H1 (cell line): Measurements from ENCODE around the gene KRTAP29-1. TPM values are rescaled to one million over a fixed set of nuclear protein-coding genes. Genes with fewer than 3 reads are reported as not detected.

Source experiments
- CTCF ChIA-PET: fragments of 300-600 bp; sonication (Branson Sonifier 250); formaldehyde crosslinking; loops from one replicate; lab custom pipeline; 2021; ENCODE audit not compliant: partially characterized antibody; lab: Charles Lee
- POLR2A ChIA-PET: fragments of 300-600 bp; sonication (Branson Sonifier 250); formaldehyde crosslinking; loops from one replicate; lab custom pipeline; 2021; ENCODE audit warnings: inconsistent platforms; ENCODE audit not compliant: partially characterized antibody; lab: Charles Lee
- DNase-seq, 2 experiments: peaks; one replicate each; pipeline versions ENCODE4 v3.0.0 to v3.0.0-alpha.2; 2010 to 2022; ENCODE audit warnings: low spot score in 2 of 2, low read depth in 1 of 2, mixed read lengths in 1 of 2
- FAIRE-seq: peaks from 2 replicates; lab custom pipeline; 2011; peaks lifted over from hg19 to GRCh38; lab: Jason Lieb, UNC
- H2AFZ ChIP-seq: 2 replicates; pipeline ENCODE4 v1.8.1; 2012; ENCODE audit warnings: low read length, inconsistent platforms
- H2AK5ac ChIP-seq: 2 replicates; pipeline ENCODE4 v1.6.1; 2013; ENCODE audit warnings: low read depth, low read length
- H2BK120ac ChIP-seq: replicated peaks from 2 replicates; pipeline ENCODE3; 2013; ENCODE audit warnings: low read depth, low read length, inconsistent platforms
- H2BK12ac ChIP-seq: 2 replicates; pipeline ENCODE4 v1.6.1; 2013; ENCODE audit warnings: low read depth, low read length
- H2BK15ac ChIP-seq: 2 replicates; pipeline ENCODE4 v1.6.1; 2013; ENCODE audit warnings: low read length
- H2BK20ac ChIP-seq: 2 replicates; pipeline ENCODE4 v1.6.1; 2013; ENCODE audit warnings: low read length
- H2BK5ac ChIP-seq: 2 replicates; pipeline ENCODE4 v1.6.1; 2013; ENCODE audit warnings: low read depth, low read length
- H3K14ac ChIP-seq: 2 replicates; pipeline ENCODE4 v1.6.1; 2013; ENCODE audit warnings: inconsistent platforms; ENCODE audit not compliant: insufficient read length
- H3K18ac ChIP-seq: 2 replicates; pipeline ENCODE4 v1.6.1; 2013; ENCODE audit warnings: low read length; ENCODE audit errors: extremely low read depth
- H3K23ac ChIP-seq: 2 replicates; pipeline ENCODE4 v1.6.1; 2013; ENCODE audit warnings: inconsistent platforms; ENCODE audit not compliant: insufficient read length
- H3K23me2 ChIP-seq: 2 replicates; pipeline ENCODE4 v1.6.1; 2013; ENCODE audit warnings: low read depth, low read length
- H3K27ac ChIP-seq: 2 replicates; pipeline ENCODE4 v1.6.1; 2011; ENCODE audit warnings: low read depth, low read length, inconsistent platforms
- H3K27me3 ChIP-seq, 4 experiments: replicated peaks in 1 of 4; 1 replicate in 1 of 4; 2 replicates in 3 of 4; pipeline versions ENCODE4 v1.6.1 to v1.8.1; 2011 to 2013; ENCODE audit warnings: low read length in 3 of 4, mild to moderate bottlenecking in 3 of 4, inconsistent platforms in 2 of 4, mixed read lengths in 2 of 4, moderate library complexity in 1 of 4; ENCODE audit not compliant: control insufficient read depth in 3 of 4, insufficient read depth in 3 of 4; ENCODE audit errors: extremely low read depth in 1 of 4
- H3K36me3 ChIP-seq, 4 experiments: 2 replicates each; pipeline versions ENCODE4 v1.6.1 to v1.8.1; 2011 to 2013; ENCODE audit warnings: mild to moderate bottlenecking in 4 of 4, low read length in 3 of 4, moderate library complexity in 2 of 4, control low read depth in 1 of 4, inconsistent platforms in 1 of 4; ENCODE audit not compliant: insufficient read depth in 4 of 4, control insufficient read depth in 2 of 4
- H3K4ac ChIP-seq: replicated peaks from 2 replicates; pipeline ENCODE3; 2013; ENCODE audit warnings: low read length, low read depth, mixed read lengths, inconsistent platforms; ENCODE audit not compliant: insufficient read length
- H3K4me1 ChIP-seq, 4 experiments: replicated peaks in 1 of 4; 1 replicate in 1 of 4; 2 replicates in 3 of 4; pipeline versions ENCODE4 v1.6.1 to v1.8.1; 2011 to 2013; ENCODE audit warnings: low read length in 3 of 4, inconsistent platforms in 2 of 4, mixed read lengths in 1 of 4; ENCODE audit not compliant: insufficient read depth in 4 of 4, control insufficient read depth in 3 of 4
- H3K4me2 ChIP-seq, 2 experiments: 2 replicates each; pipeline versions ENCODE4 v1.6.1 to v1.8.1; 2011 to 2013; ENCODE audit warnings: low read depth in 2 of 2, low read length in 2 of 2, control low read depth in 1 of 2, inconsistent platforms in 1 of 2, mild to moderate bottlenecking in 1 of 2; ENCODE audit not compliant: insufficient read depth in 1 of 2
- H3K4me3 ChIP-seq, 4 experiments: fragments of 200-600, 300-600 bp in 1 of 4; sonication (generic), shearing (Covaris generic), sonication (Bioruptor Twin) in 1 of 4; 2 replicates each; pipeline versions ENCODE4 v1.5.1 to v1.8.1; 2011 to 2016; ENCODE audit warnings: low read length in 4 of 4, low read depth in 3 of 4, control low read depth in 2 of 4, inconsistent platforms in 2 of 4, mild to moderate bottlenecking in 2 of 4, mixed read lengths in 1 of 4, moderate library complexity in 1 of 4; ENCODE audit not compliant: insufficient read depth in 2 of 4; ENCODE audit errors: extremely low read depth in 1 of 4
- H3K56ac ChIP-seq: replicated peaks from 2 replicates; pipeline ENCODE3; 2013; ENCODE audit warnings: low read depth, mild to moderate bottlenecking, mixed read lengths, low read length, inconsistent platforms; ENCODE audit not compliant: insufficient read length
- H3K79me1 ChIP-seq: 2 replicates; pipeline ENCODE4 v1.6.1; 2013; ENCODE audit warnings: low read depth, low read length, control low read depth
- H3K79me2 ChIP-seq, 2 experiments: 2 replicates each; pipeline versions ENCODE4 v1.6.1 to v1.8.1; 2012 to 2013; ENCODE audit warnings: low read length in 2 of 2, mild to moderate bottlenecking in 2 of 2, inconsistent platforms in 1 of 2; ENCODE audit not compliant: insufficient read depth in 2 of 2, control insufficient read depth in 1 of 2
- H3K9ac ChIP-seq, 4 experiments: replicated peaks in 1 of 4; 1 replicate in 1 of 4; 2 replicates in 3 of 4; pipeline versions ENCODE4 v1.6.1 to v1.8.1; 2011 to 2013; ENCODE audit warnings: low read depth in 3 of 4, low read length in 3 of 4, control low read depth in 2 of 4, mild to moderate bottlenecking in 2 of 4, moderate library complexity in 2 of 4, inconsistent platforms in 1 of 4; ENCODE audit errors: extremely low read depth in 1 of 4
- H3K9me3 ChIP-seq, 2 experiments: 2 replicates each; pipeline versions ENCODE4 v1.6.1 to v1.8.1; 2012 to 2013; ENCODE audit warnings: mild to moderate bottlenecking in 2 of 2, moderate library complexity in 2 of 2, control low read depth in 1 of 2, inconsistent platforms in 1 of 2, low read depth in 1 of 2, low read length in 1 of 2, mixed read lengths in 1 of 2; ENCODE audit not compliant: insufficient read depth in 2 of 2
- H4K20me1 ChIP-seq, 2 experiments: replicated peaks in 1 of 2; 2 replicates each; pipeline versions ENCODE3 to v1.8.1; 2011 to 2013; ENCODE audit warnings: inconsistent platforms in 2 of 2, low read length in 2 of 2, mild to moderate bottlenecking in 1 of 2; ENCODE audit not compliant: insufficient read depth in 2 of 2, control insufficient read depth in 1 of 2
- H4K5ac ChIP-seq: 2 replicates; pipeline ENCODE4 v1.6.1; 2013; ENCODE audit warnings: low read length, low read depth, mixed read lengths, inconsistent platforms; ENCODE audit not compliant: insufficient read length
- H4K8ac ChIP-seq: 2 replicates; pipeline ENCODE4 v1.8.0; 2013; ENCODE audit warnings: mild to moderate bottlenecking, moderate library complexity, low read length, inconsistent platforms; ENCODE audit not compliant: insufficient read depth; ENCODE audit errors: extremely low read depth
- H4K91ac ChIP-seq: replicated peaks from 2 replicates; pipeline ENCODE3; 2013; ENCODE audit warnings: low read length, mixed read lengths, inconsistent platforms; ENCODE audit not compliant: insufficient read length
- ASH2L ChIP-seq: fragments of 200-600, 300-600 bp; sonication (generic); IDR thresholded peaks from one replicate; pipeline ENCODE4 v1.7.1; 2017; ENCODE audit warnings: low read length
- CBX5 ChIP-seq: fragments of 300-800, 300-1000 bp; sonication (generic); IDR thresholded peaks from 2 replicates; pipeline ENCODE4 v1.7.1; 2016; ENCODE audit warnings: antibody characterized with exemption, low read length, low read depth
- CHD2 ChIP-seq: IDR thresholded peaks from 2 replicates; pipeline ENCODE4 v1.6.1; 2012; ENCODE audit warnings: low read length, improper control_type of control experiment
- CREB1 ChIP-seq: IDR thresholded peaks from 2 replicates; pipeline ENCODE4 v1.6.1; 2012; ENCODE audit warnings: inconsistent platforms
- EGR1 ChIP-seq: IDR thresholded peaks from 2 replicates; pipeline ENCODE4 v1.6.1; 2011; ENCODE audit warnings: low read depth, low read length, borderline replicate concordance
- EP300 ChIP-seq, 2 experiments: IDR thresholded peaks; 1 replicate in 1 of 2; 2 replicates in 1 of 2; pipeline ENCODE4 v1.6.1; 2011 to 2012; ENCODE audit warnings: low read depth in 2 of 2, low read length in 2 of 2, mild to moderate bottlenecking in 2 of 2, borderline replicate concordance in 1 of 2, inconsistent platforms in 1 of 2, moderate library complexity in 1 of 2
- GABPA ChIP-seq: IDR thresholded peaks from 2 replicates; pipeline ENCODE4 v1.6.1; 2011; ENCODE audit warnings: mild to moderate bottlenecking, low read length, moderate library complexity, borderline replicate concordance; ENCODE audit not compliant: insufficient read depth
- GTF2F1 ChIP-seq: IDR thresholded peaks from 2 replicates; pipeline ENCODE4 v1.6.1; 2012; ENCODE audit warnings: low read depth, low read length, improper control_type of control experiment, borderline replicate concordance
- HDAC2 ChIP-seq, 2 experiments: fragments of 300-600 bp in 1 of 2; sonication (generic) in 1 of 2; IDR thresholded peaks; 2 replicates each; pipeline ENCODE4 v1.6.1; 2011 to 2012; ENCODE audit warnings: low read depth in 2 of 2, low read length in 2 of 2, mild to moderate bottlenecking in 2 of 2, moderate library complexity in 2 of 2, borderline replicate concordance in 1 of 2, inconsistent platforms in 1 of 2
- JUN ChIP-seq: IDR thresholded peaks from 2 replicates; pipeline ENCODE4 v1.6.1; 2011; ENCODE audit warnings: low read depth, mild to moderate bottlenecking, improper control_type of control experiment, low read length
- JUND ChIP-seq: IDR thresholded peaks from 2 replicates; pipeline ENCODE4 v1.6.1; 2011; ENCODE audit warnings: mild to moderate bottlenecking, improper control_type of control experiment, low read length
- POU5F1 ChIP-seq: IDR thresholded peaks from 2 replicates; pipeline ENCODE4 v1.6.1; 2011; ENCODE audit warnings: low read depth, mild to moderate bottlenecking, low read length, moderate library complexity
- RAD21 ChIP-seq, 2 experiments: IDR thresholded peaks in 1 of 2; conservative IDR thresholded peaks in 1 of 2; 2 replicates each; pipeline ENCODE4 v1.6.1; 2011; ENCODE audit warnings: low read depth in 2 of 2, low read length in 2 of 2, improper control_type of control experiment in 1 of 2, inconsistent platforms in 1 of 2, mild to moderate bottlenecking in 1 of 2, moderate library complexity in 1 of 2
- SAP30 ChIP-seq: fragments of 300-600 bp; sonication (generic); IDR thresholded peaks from 2 replicates; pipeline ENCODE4 v1.7.1; 2012; ENCODE audit warnings: low read length, moderate library complexity, mild to moderate bottlenecking, inconsistent platforms; ENCODE audit not compliant: insufficient read depth, insufficient replicate concordance
- SRF ChIP-seq: IDR thresholded peaks from 2 replicates; pipeline ENCODE4 v1.6.1; 2011; ENCODE audit warnings: mild to moderate bottlenecking, low read depth, low read length, moderate library complexity
- WGBS, 2 experiments: shearing (Covaris generic) in 1 of 2; methylation state at CpG; one replicate each; pipeline versions ENCODE4 v1.1.6 to v1.1.7; 2013 to 2015; ENCODE audit warnings: low lambda C conversion rate in 2 of 2, mixed read lengths in 2 of 2, inconsistent platforms in 1 of 2, low coverage in 1 of 2, missing lambda C conversion rate in 1 of 2; ENCODE audit not compliant: insufficient replicate concordance in 2 of 2, insufficient coverage in 1 of 2, insufficient read length in 1 of 2; ENCODE audit errors: extremely low coverage in 1 of 2, missing lambda C conversion rate in 1 of 2; 5-methylcytosine and 5-hydroxymethylcytosine counted together
- polyA plus RNA-seq, 7 experiments: library from polyadenylated mRNA; depleted of rRNA in 3 of 7; stranded (reverse) in 5 of 7; unstranded in 2 of 7; fragments of >200 nt in 5 of 7; fragments of 200-250 nt in 2 of 7; gene quantifications; 1 replicate in 5 of 7; 2 replicates in 1 of 7; 4 replicates in 1 of 7; pipeline versions ENCODE4 v1.2.1 to v1.2.3, GENCODE V29; 2011 to 2013; ENCODE audit warnings: missing spikeins in 2 of 7, mixed read lengths in 2 of 7
- total RNA-seq: library from RNA; stranded (reverse); fragmentation: NEBNext Ultra II Directional; extraction: Animal tissue kit (Norgen Biotek cat#: 25700); gene quantifications from 2 replicates; pipeline ENCODE4 v1.2.1, GENCODE V29; 2021

The KRTAP29-1 gene
- total and polyA plus RNA-seq, 2 of the 8 experiments (the other 6 are each of a cell fraction or from before 2014, with no cell fraction given): not detected

- ChIA-PET POLR2A (no interaction called here), CTCF (no interaction called here)
- Histone ChIP-seq H3K4ac (no peak overlapping the region), H3K27me3 (no peaks in the 10 kb centered on the region), H2BK120ac (no peak overlapping the region), H4K8ac (no peak overlapping the region), H3K4me2 (no peak overlapping the region), H4K5ac (no peak overlapping the region), H3K36me3 (no peaks in the 10 kb centered on the region), H3K23me2 (no peaks in the 10 kb centered on the region), H3K9ac (no peak overlapping the region), H2BK5ac (no peak overlapping the region), H3K4me1 (no peaks in the 10 kb centered on the region), H3K14ac (no peak overlapping the region), H3K27ac (no peak overlapping the region), H3K23ac (no peak overlapping the region), H3K56ac (no peak overlapping the region), H2AFZ (no peak overlapping the region), H3K79me1 (no peaks in the 10 kb centered on the region), H4K20me1 (no peaks in the 10 kb centered on the region), H3K9me3 (no peaks in the 10 kb centered on the region), H3K18ac (no peak overlapping the region), H2AK5ac (no peak overlapping the region), H3K4me3 (no peak overlapping the region), H2BK15ac (no peak overlapping the region), H3K79me2 (no peaks in the 10 kb centered on the region), H4K91ac (no peak overlapping the region), H2BK20ac (no peak overlapping the region), H2BK12ac (no peak overlapping the region)
- no peak for FAIRE-seq
- WGBS, 2 experiments: no CpG with 5 or more reads among the region's 3 CpGs
- DNase-seq: no peak
- TF ChIP-seq CHD2 (no peak), JUN (no peak), GABPA (no peak), RAD21 (IDR thresholded peaks at IDR 0.05 in 1 of 2, conservative IDR thresholded peaks at IDR 0.05 in 1 of 2; ENCODE audit: low read depth in 2 of 2, low read length in 2 of 2) (no peak), POU5F1 (no peak), CBX5 (no peak), ASH2L (no peak), CREB1 (no peak), EP300 (IDR thresholded peaks at IDR 0.05; ENCODE audit: borderline replicate concordance in 1 of 2, low read depth in 2 of 2, low read length in 2 of 2) (no peak), SRF (no peak), JUND (no peak), SAP30 (no peak), HDAC2 (IDR thresholded peaks at IDR 0.05; ENCODE audit: borderline replicate concordance in 1 of 2, low read depth in 2 of 2, low read length in 2 of 2) (no peak), GTF2F1 (no peak), EGR1 (no peak)
Observed at GRCh38 chr17:41267711-41268110, 34.9 kb downstream of the KRTAP29-1 start.
